Trophoblast cell (in vitro differentiated cells and primary cell): ENCODE measurements around the gene MAGI2.

Source experiments
- DNase-seq, 2 donors: peaks; one replicate each; pipeline ENCODE4 v3.0.0-alpha.2; 2016
- H2AFZ ChIP-seq: 2 replicates; pipeline ENCODE4 v1.6.1; 2013; ENCODE audit warnings: low read length, moderate library complexity, mild to moderate bottlenecking; ENCODE audit not compliant: insufficient read depth, poor library complexity
- H2AK5ac ChIP-seq: 2 replicates; pipeline ENCODE4 v1.6.1; 2013; ENCODE audit warnings: mild to moderate bottlenecking, low read length
- H2BK120ac ChIP-seq: 2 replicates; pipeline ENCODE4 v1.6.1; 2013; ENCODE audit warnings: low read length, mild to moderate bottlenecking, moderate library complexity; ENCODE audit not compliant: insufficient read depth, poor library complexity
- H2BK12ac ChIP-seq: 2 replicates; pipeline ENCODE4 v1.6.1; 2013; ENCODE audit warnings: mild to moderate bottlenecking, low read length, moderate library complexity
- H2BK5ac ChIP-seq: 2 replicates; pipeline ENCODE4 v1.6.1; 2013; ENCODE audit warnings: low read length, low read depth, moderate library complexity, mild to moderate bottlenecking; ENCODE audit not compliant: poor library complexity
- H3K14ac ChIP-seq: 2 replicates; pipeline ENCODE4 v1.6.1; 2013; ENCODE audit warnings: mild to moderate bottlenecking, low read length
- H3K18ac ChIP-seq: 2 replicates; pipeline ENCODE4 v1.6.1; 2013; ENCODE audit warnings: mild to moderate bottlenecking, low read length
- H3K23ac ChIP-seq: 2 replicates; pipeline ENCODE4 v1.6.1; 2013; ENCODE audit warnings: low read length
- H3K27ac ChIP-seq: 2 replicates; pipeline ENCODE4 v1.5.1; 2013; ENCODE audit warnings: low read depth, mild to moderate bottlenecking, inconsistent platforms, low read length, moderate library complexity
- H3K27me3 ChIP-seq: 2 replicates; pipeline ENCODE4 v1.6.1; 2013; ENCODE audit warnings: inconsistent platforms, mild to moderate bottlenecking, low read length, moderate library complexity; ENCODE audit not compliant: insufficient read depth
- H3K36me3 ChIP-seq, 2 experiments: 1 replicate in 1 of 2; 2 replicates in 1 of 2; pipeline ENCODE4 v1.6.1; 2013; ENCODE audit warnings: low read length in 2 of 2, mild to moderate bottlenecking in 2 of 2, moderate library complexity in 1 of 2; ENCODE audit not compliant: insufficient read depth in 2 of 2, control insufficient read depth in 1 of 2
- H3K4ac ChIP-seq: 2 replicates; pipeline ENCODE4 v1.6.1; 2013; ENCODE audit warnings: low read depth, mild to moderate bottlenecking, low read length, moderate library complexity
- H3K4me1 ChIP-seq, 2 experiments: 1 replicate in 1 of 2; 2 replicates in 1 of 2; pipeline ENCODE4 v1.6.1; 2013; ENCODE audit warnings: low read length in 2 of 2, mild to moderate bottlenecking in 2 of 2, moderate library complexity in 1 of 2; ENCODE audit not compliant: insufficient read depth in 2 of 2, control insufficient read depth in 1 of 2
- H3K4me2 ChIP-seq: 2 replicates; pipeline ENCODE4 v1.6.1; 2013; ENCODE audit warnings: inconsistent platforms, mild to moderate bottlenecking, low read length, moderate library complexity
- H3K4me3 ChIP-seq: 2 replicates; pipeline ENCODE4 v1.5.1; 2013; ENCODE audit warnings: mild to moderate bottlenecking, low read depth, low read length, inconsistent platforms
- H3K79me1 ChIP-seq: one replicate; pipeline ENCODE4 v1.6.1; 2013; ENCODE audit warnings: low read length
- H3K79me2 ChIP-seq: 2 replicates; pipeline ENCODE4 v1.6.1; 2013; ENCODE audit warnings: low read length, mild to moderate bottlenecking; ENCODE audit not compliant: control insufficient read depth, insufficient read depth, poor library complexity
- H3K9ac ChIP-seq: 2 replicates; pipeline ENCODE4 v1.6.1; 2013; ENCODE audit warnings: mild to moderate bottlenecking, low read length
- H3K9me3 ChIP-seq: 2 replicates; pipeline ENCODE4 v1.6.1; 2013; ENCODE audit warnings: low read depth, mild to moderate bottlenecking, control low read depth, inconsistent platforms, low read length; ENCODE audit not compliant: insufficient read depth
- H4K12ac ChIP-seq: 2 replicates; pipeline ENCODE4 v1.6.1; 2013; ENCODE audit warnings: low read depth, mild to moderate bottlenecking, low read length, moderate library complexity
- H4K8ac ChIP-seq: 2 replicates; pipeline ENCODE4 v1.6.1; 2013; ENCODE audit warnings: low read depth, mild to moderate bottlenecking, low read length, moderate library complexity
- H4K91ac ChIP-seq: one replicate; pipeline ENCODE4 v1.6.1; 2013; ENCODE audit warnings: low read depth, mild to moderate bottlenecking, low read length, moderate library complexity
- WGBS: extraction: QIAGEN DNeasy Blood & Tissue Kit; methylation state at CpG from one replicate; pipeline ENCODE4 v1.1.7; 2013; ENCODE audit warnings: missing lambda C conversion rate; ENCODE audit not compliant: insufficient read length, insufficient coverage; ENCODE audit errors: extremely low coverage; 5-methylcytosine and 5-hydroxymethylcytosine counted together

The MAGI2 gene

DNA sequence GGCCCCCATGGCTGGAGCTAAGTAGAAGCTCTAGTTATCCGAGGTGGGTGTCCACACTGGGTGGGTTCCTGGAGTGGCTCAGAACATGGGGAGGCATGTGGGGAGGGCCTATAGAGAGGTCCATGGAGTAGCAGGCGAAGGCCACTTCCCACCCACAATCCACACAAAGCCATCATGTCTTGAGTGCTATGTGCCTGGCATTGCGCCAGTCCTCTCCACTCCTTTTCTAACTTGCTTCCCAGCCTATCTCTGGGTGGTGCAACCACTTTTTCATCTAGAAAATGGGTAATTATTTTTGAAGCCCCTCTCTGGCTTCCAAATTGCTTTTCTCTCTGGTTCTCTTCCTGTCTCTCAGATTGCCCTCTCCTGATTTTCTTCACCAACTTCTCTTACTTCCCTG is 1391.3 kb downstream of the MAGI2 start:
- H2AK5ac ChIP-seq = no peak overlapping the region
- H3K4ac ChIP-seq = no peak overlapping the region
- no peak for DNase-seq
- H3K36me3 ChIP-seq = no peaks in the 10 kb centered on the region
- H2BK120ac ChIP-seq = no peak overlapping the region
- no peak overlapping the region for H3K4me2 ChIP-seq
- no peak overlapping the region for H2AFZ ChIP-seq
- H4K91ac ChIP-seq = no peak overlapping the region
- no peak overlapping the region for H2BK5ac ChIP-seq
- H3K9ac ChIP-seq = no peak overlapping the region
- no peak overlapping the region for H4K8ac ChIP-seq
- no peaks in the 10 kb centered on the region for H3K4me1 ChIP-seq
- no CpG with 5 or more reads among the region's 3 CpGs for WGBS
- H3K14ac ChIP-seq = no peak overlapping the region
- no peaks in the 10 kb centered on the region for H3K79me1 ChIP-seq
- no peaks in the 10 kb centered on the region for H3K27me3 ChIP-seq
- no peak overlapping the region for H3K27ac ChIP-seq
- H3K23ac ChIP-seq = no peak overlapping the region
- no peak overlapping the region for H2BK12ac ChIP-seq
- no peak overlapping the region for H3K18ac ChIP-seq
- H3K9me3 ChIP-seq = no peaks in the 10 kb centered on the region
- H3K79me2 ChIP-seq = no peaks in the 10 kb centered on the region
- no peak overlapping the region for H3K4me3 ChIP-seq
- no peak overlapping the region for H4K12ac ChIP-seq

DNA sequence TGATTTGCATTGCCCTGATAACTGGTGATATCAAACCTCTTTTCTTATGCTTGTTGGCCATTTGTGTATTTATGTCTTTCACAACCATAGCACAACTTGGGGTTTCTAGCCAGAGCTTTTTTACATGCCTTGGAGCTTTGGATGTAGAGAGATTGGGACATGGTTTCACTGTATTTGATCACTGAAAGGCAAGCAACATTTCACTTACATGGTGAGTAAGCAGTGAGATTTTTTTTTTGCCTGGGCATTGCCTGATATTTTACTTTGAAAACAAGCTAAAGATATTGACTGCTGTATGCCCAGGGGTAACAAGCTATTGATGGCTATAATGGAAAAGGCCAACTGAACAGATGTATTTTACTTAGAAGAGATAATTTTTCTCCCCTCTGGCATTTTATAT is 1395.9 kb downstream of the MAGI2 start:
- DNase-seq = no peak
- no peak overlapping the region for H4K91ac ChIP-seq
- H3K9me3 ChIP-seq = no peaks in the 10 kb centered on the region
- H3K18ac ChIP-seq = no peak overlapping the region
- H3K27me3 ChIP-seq = no peaks in the 10 kb centered on the region
- H4K8ac ChIP-seq = no peak overlapping the region
- H3K79me1 ChIP-seq = no peaks in the 10 kb centered on the region
- no peak overlapping the region for H3K4me3 ChIP-seq
- H3K4me1 ChIP-seq = no peaks in the 10 kb centered on the region
- H3K23ac ChIP-seq = no peak overlapping the region
- H2BK12ac ChIP-seq = no peak overlapping the region
- H3K36me3 ChIP-seq = no peaks in the 10 kb centered on the region
- no peak overlapping the region for H2AFZ ChIP-seq
- no peak overlapping the region for H3K4ac ChIP-seq
- H3K9ac ChIP-seq = no peak overlapping the region
- H2AK5ac ChIP-seq = no peak overlapping the region
- no peak overlapping the region for H4K12ac ChIP-seq
- no peak overlapping the region for H2BK5ac ChIP-seq
- H3K14ac ChIP-seq = no peak overlapping the region
- no peak overlapping the region for H3K4me2 ChIP-seq
- no peak overlapping the region for H3K27ac ChIP-seq
- no peak overlapping the region for H2BK120ac ChIP-seq
- no peaks in the 10 kb centered on the region for H3K79me2 ChIP-seq

GRCh38 chr7:78055599-78055998 is 1397.9 kb downstream of the MAGI2 start:
- Histone ChIP-seq H3K36me3 (no peaks in the 10 kb centered on the region), H3K14ac (no peak overlapping the region), H3K79me1 (no peaks in the 10 kb centered on the region), H2AK5ac (no peak overlapping the region), H3K18ac (no peak overlapping the region), H4K12ac (no peak overlapping the region), H3K27me3 (no peaks in the 10 kb centered on the region), H4K91ac (no peak overlapping the region), H3K9ac (no peak overlapping the region), H3K4me3 (no peak overlapping the region), H3K79me2 (no peaks in the 10 kb centered on the region), H2BK120ac (no peak overlapping the region), H3K4ac (no peak overlapping the region), H2BK5ac (no peak overlapping the region), H2BK12ac (no peak overlapping the region), H3K27ac (no peak overlapping the region), H3K9me3 (no peaks in the 10 kb centered on the region), H4K8ac (no peak overlapping the region), H3K4me1 (peaks cover 0 to 2% of the 10 kb centered on the region in 2 experiments), H2AFZ (no peak overlapping the region), H3K23ac (no peak overlapping the region), H3K4me2 (no peak overlapping the region)
- WGBS = no CpG with 5 or more reads among the region's 1 CpG
- DNase-seq = no peak

GRCh38 chr7:78055001-78055573 is 1398.4 kb downstream of the MAGI2 start:
- no peaks in the 10 kb centered on the region for H3K9me3 ChIP-seq
- H3K79me2 ChIP-seq = no peaks in the 10 kb centered on the region
- no peak overlapping the region for H2BK120ac ChIP-seq
- WGBS = no CpG with 5 or more reads among the region's 3 CpGs
- DNase-seq = no peak
- no peak overlapping the region for H4K12ac ChIP-seq
- H2BK12ac ChIP-seq = no peak overlapping the region
- H2BK5ac ChIP-seq = no peak overlapping the region
- H3K36me3 ChIP-seq = no peaks in the 10 kb centered on the region
- no peaks in the 10 kb centered on the region for H3K79me1 ChIP-seq
- H3K23ac ChIP-seq = no peak overlapping the region
- H3K4me1 ChIP-seq = peaks cover 0 to 2% of the 10 kb centered on the region in 2 experiments
- H3K18ac ChIP-seq = no peak overlapping the region
- no peak overlapping the region for H2AFZ ChIP-seq
- no peak overlapping the region for H3K4ac ChIP-seq
- no peak overlapping the region for H4K8ac ChIP-seq
- no peak overlapping the region for H3K9ac ChIP-seq
- no peak overlapping the region for H3K27ac ChIP-seq
- no peak overlapping the region for H3K14ac ChIP-seq
- H4K91ac ChIP-seq = no peak overlapping the region
- H2AK5ac ChIP-seq = no peak overlapping the region
- no peaks in the 10 kb centered on the region for H3K27me3 ChIP-seq
- no peak overlapping the region for H3K4me2 ChIP-seq
- H3K4me3 ChIP-seq = no peak overlapping the region
